H1 (cell line): Measurements from ENCODE around the gene SV2B. TPM values are rescaled to one million over a fixed set of nuclear protein-coding genes. Genes with fewer than 3 reads are reported as not detected.

Source experiments
- BRCA1 ChIP-seq: IDR thresholded peaks from 2 replicates; pipeline ENCODE4 v1.6.1; 2012; ENCODE audit warnings: low read depth, low read length, improper control_type of control experiment
- JUN ChIP-seq: IDR thresholded peaks from 2 replicates; pipeline ENCODE4 v1.6.1; 2011; ENCODE audit warnings: low read depth, mild to moderate bottlenecking, improper control_type of control experiment, low read length
- MAFK ChIP-seq: IDR thresholded peaks from 2 replicates; pipeline ENCODE4 v1.6.1; 2012; ENCODE audit warnings: low read depth, mild to moderate bottlenecking, improper control_type of control experiment, low read length
- MAX ChIP-seq: IDR thresholded peaks from 2 replicates; pipeline ENCODE4 v1.6.1; 2012; ENCODE audit warnings: inconsistent platforms
- RXRA ChIP-seq: IDR thresholded peaks from 2 replicates; pipeline ENCODE4 v1.6.1; 2011; ENCODE audit warnings: low read depth, mild to moderate bottlenecking, low read length, moderate library complexity; ENCODE audit not compliant: insufficient read depth
- polyA plus RNA-seq, 7 experiments: library from polyadenylated mRNA; depleted of rRNA in 3 of 7; stranded (reverse) in 5 of 7; unstranded in 2 of 7; fragments of >200 nt in 5 of 7; fragments of 200-250 nt in 2 of 7; gene quantifications; 1 replicate in 5 of 7; 2 replicates in 1 of 7; 4 replicates in 1 of 7; pipeline versions ENCODE4 v1.2.1 to v1.2.3, GENCODE V29; 2011 to 2013; ENCODE audit warnings: missing spikeins in 2 of 7, mixed read lengths in 2 of 7
- total RNA-seq: library from RNA; stranded (reverse); fragmentation: NEBNext Ultra II Directional; extraction: Animal tissue kit (Norgen Biotek cat#: 25700); gene quantifications from 2 replicates; pipeline ENCODE4 v1.2.1, GENCODE V29; 2021

The SV2B gene
- total and polyA plus RNA-seq, 2 of the 8 experiments (the other 6 are each of a cell fraction or from before 2014, with no cell fraction given): 0.09 to 0.20 TPM

- TF ChIP-seq MAX (no peak), MAFK (no peak), JUN (no peak), BRCA1 (no peak), RXRA (no peak)
These were observed 138.8 kb downstream of the SV2B start (continued) for GRCh38 chr15:91238644-91239425.
